ENCODE measurements around the gene TMEM107.
"Not testable (repeated sequence)": the region's sequence is repeated elsewhere in the genome, so short reads cannot be mapped to it uniquely, and the experiment has no call there.

Gene TMEM107

GRCh38 chr17:8176197-8176940 lies at the start of gene TMEM107:
TMEM107 (minus strand) TSS chr17:8176380; CDS start chr17:8176286, 94 bp downstream.
- DNase-seq: peak; percentile 77

GRCh38 chr17:8224891-8225812 lies 49.0 kb upstream of the TMEM107 start:
- DNase-seq: no peak

DNA sequence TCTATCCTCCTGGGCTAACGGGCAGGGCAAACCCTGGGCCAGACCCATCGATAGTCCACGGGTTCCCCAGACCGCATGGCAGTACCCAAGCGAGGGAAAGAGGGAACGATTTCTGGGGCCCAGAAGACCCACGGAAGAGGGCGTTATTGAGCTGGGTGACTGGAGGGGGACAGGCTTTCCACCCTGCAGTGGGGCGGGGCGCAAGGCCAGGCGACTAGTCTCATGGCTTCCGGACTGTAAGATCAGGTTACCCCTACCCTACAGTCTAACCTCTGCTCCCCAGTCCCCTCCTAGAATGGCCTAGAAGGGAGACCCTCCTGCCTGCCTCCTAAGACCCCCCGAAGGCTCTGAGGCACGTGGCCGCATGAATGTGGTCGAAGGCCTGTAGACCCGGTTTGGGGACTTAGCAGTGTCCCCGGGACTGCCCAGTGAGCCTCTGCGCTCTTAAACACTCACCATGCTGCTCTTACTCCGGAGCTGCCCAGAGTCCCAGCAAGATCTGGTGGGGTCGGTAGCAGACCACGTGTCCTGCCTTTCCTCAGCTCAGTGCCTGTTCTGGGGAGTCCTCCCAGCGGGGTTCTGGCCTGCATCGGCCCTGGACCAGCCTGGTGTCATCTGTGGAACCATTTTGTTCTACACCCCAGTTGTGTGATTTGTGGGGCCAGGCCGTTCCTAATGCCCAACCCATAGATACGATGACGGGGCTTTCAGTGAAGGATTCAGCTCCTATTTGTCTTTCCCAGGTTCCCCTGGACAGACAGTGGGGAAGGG lies 47.4 kb upstream of the TMEM107 start:
- DNase-seq: peak; percentile 12

- DNase-seq: peak; percentile 53
Observed at GRCh38 chr17:8222630-8223355, 46.6 kb upstream of the TMEM107 start.

DNA sequence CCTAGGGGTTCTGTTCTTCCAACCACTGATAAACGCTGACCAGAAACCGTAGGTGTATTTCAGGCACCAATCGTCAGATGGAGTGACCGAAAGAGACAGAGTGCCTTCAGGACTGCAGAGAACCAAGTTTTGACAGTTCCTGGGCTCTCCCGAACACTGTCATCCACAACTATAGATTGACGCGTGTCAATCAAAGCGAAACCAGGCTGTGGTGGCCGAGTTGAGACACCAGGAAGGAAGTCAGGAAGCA lies 46.1 kb upstream of the TMEM107 start:
- DNase-seq: peak; percentile 53

- no peak for DNase-seq
Observed at GRCh38 chr17:8221663-8222379, 45.6 kb upstream of the TMEM107 start.

- peak; percentile 74 for DNase-seq
Observed at GRCh38 chr17:8220783-8221662, 44.8 kb upstream of the TMEM107 start.

DNA sequence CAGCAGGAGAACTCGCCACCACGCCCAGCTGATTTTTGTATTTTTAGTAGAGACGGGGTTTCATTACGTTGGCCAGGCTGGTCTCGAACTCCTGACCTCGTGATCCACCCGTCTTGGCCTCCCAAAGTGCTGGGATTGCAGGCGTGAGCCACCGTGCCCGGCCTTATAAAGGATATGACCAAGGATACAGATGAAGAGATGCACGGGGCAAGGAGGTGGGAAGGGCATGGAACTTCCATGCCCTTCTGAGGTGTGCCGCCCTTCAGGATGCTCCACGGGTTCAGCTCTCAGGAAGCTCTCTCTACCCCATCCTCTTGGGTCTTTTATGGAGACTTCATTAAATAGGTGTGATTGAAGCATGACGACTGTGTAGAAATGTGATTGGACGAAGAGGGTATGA lies 37.8 kb upstream of the TMEM107 start:
- not testable (repeated sequence) for DNase-seq

- DNase-seq: no peak
Observed at GRCh38 chr17:8212312-8213180, 36.4 kb upstream of the TMEM107 start.

DNA sequence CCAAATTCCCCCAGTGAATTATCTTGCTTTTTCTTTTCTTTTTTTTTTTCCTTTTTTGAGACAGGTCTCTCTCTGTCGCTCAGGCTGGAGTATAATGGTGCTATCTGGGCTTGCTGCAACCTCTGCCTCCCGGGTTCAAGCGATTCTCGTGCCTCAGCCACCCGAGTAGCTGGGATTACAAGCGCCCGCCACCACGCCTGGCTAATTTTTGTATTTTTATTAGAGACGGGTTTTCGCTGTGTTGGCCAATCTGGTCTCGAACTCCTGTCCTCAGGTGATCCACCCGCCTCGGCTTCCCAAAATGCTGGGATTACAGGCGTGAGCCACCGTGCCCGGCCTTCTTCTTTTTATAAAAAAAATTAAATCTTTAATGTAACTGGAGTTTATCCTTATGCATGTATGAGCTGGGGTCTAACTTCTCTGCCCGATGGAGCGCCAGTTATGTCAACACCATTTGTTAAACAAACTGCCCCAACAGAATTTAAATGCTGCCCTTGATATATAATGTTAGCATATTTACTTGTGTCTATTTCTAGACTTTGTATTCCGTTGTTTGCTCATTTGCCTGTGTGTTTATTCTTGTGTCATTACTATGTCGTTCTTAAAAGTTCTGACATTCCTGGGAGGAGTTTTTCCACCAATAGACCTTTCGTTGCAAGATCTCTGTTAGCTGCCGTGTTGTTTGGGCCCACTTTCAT lies 34.7 kb upstream of the TMEM107 start:
- no peak for DNase-seq

- DNase-seq: peak; percentile 70
Observed at GRCh38 chr17:8209907-8210760, 34.0 kb upstream of the TMEM107 start, which contains the start of gene AURKB. AURKB (minus strand) TSS chr17:8210575; CDS start chr17:8210224, 351 bp downstream.

GRCh38 chr17:8206536-8206935 lies 30.4 kb upstream of the TMEM107 start:
- DNase-seq: no peak

DNA sequence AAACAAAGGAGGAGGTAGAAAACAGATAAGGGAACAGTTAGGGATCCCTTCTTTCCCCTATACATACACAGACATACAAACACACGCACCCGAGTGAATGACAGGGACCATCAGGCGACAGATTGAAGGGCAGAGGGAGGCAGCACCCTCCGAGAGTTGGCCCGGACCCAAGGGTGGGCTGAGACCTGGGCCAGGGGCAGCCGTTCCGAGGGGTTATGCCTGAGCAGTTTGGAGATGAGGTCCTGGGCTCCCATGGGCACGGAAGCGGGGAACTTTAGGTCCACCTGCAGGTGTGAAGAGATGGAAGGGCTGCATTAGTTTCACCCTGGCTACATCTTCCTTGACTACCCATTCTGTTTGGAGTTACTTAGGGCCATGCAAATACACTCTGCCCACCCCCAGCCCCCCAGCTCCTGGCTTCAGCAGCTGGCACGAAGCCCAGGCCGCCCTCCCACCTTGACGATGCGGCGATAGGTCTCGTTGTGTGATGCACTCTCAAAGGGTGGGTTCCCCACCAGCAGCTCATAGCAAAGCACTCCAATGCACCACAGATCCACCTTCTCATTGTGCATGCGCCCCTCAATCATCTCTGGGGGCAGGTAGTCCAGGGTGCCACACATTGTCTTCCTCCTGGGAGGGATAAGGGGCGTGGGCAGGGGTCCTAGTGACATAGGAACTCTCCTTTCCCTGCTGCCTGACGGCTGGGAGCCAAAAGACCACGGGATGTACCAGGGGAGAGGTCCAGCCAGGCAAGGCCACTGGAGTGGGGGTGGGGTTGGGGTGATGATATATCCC lies 28.8 kb upstream of the TMEM107 start:
- DNase-seq: no peak

- DNase-seq: peak; percentile 95
Observed at GRCh38 chr17:8192070-8192815, 16.1 kb upstream of the TMEM107 start.

GRCh38 chr17:8190506-8190905 lies 14.3 kb upstream of the TMEM107 start:
- DNase-seq: no peak

- peak; percentile 93 for DNase-seq
Observed at GRCh38 chr17:8189711-8190477, 13.7 kb upstream of the TMEM107 start, which contains the start of gene BORCS6. BORCS6 (minus strand) TSS chr17:8190180; CDS start chr17:8190140, 40 bp downstream.
